Lower lobe of right lung (tissue), 2 donors: ENCODE measurements around the gene RAD51B. TPM values are rescaled to one million over a fixed set of nuclear protein-coding genes. Genes with fewer than 3 reads are reported as not detected.

ENCODE experiments used
- ATAC-seq, 2 donors: fragments of 200-7000 bp; cut with Tn5 transposase; one replicate each; pipeline ENCODE4 v1.9.1; 2020 to 2022; ENCODE audit warnings: mild to moderate bottlenecking in 2 of 2, moderate library complexity in 2 of 2
- DNase-seq: peaks from one replicate; pipeline ENCODE4 v3.0.0-alpha.2; 2020
- H3K27ac ChIP-seq: fragments of 200-600 bp; one replicate; pipeline ENCODE4 v1.8.0; 2022
- H3K27me3 ChIP-seq: fragments of 200-600 bp; one replicate; pipeline ENCODE4 v1.8.0; 2022; ENCODE audit warnings: low read depth
- H3K36me3 ChIP-seq: fragments of 200-600 bp; one replicate; pipeline ENCODE4 v1.8.0; 2022; ENCODE audit warnings: mild to moderate bottlenecking
- H3K4me1 ChIP-seq: fragments of 200-600 bp; one replicate; pipeline ENCODE4 v1.8.0; 2022
- H3K4me3 ChIP-seq: fragments of 200-600 bp; one replicate; pipeline ENCODE4 v1.8.0; 2022; ENCODE audit warnings: mild to moderate bottlenecking
- H3K9me3 ChIP-seq: fragments of 200-600 bp; one replicate; pipeline ENCODE4 v1.8.0; 2022
- CTCF ChIP-seq: fragments of 200-600 bp; IDR thresholded peaks from one replicate; pipeline ENCODE4 v1.8.0; 2022; ENCODE audit warnings: antibody characterized with exemption, mild to moderate bottlenecking
- intact Hi-C: fragments of 100-400 bp; cut with DNase I; formaldehyde crosslinking; loops from one replicate; pipeline ENCODE4 v1.11.0; 2022
- total RNA-seq: library from RNA; stranded (reverse); fragmentation: NEBNext Ultra II Directional; extraction: Animal tissue kit (Norgen Biotek cat#: 25700); gene quantifications from one replicate; pipeline ENCODE4 v1.2.1, GENCODE V29; 2021
- donor health status: DM: no; HTN: yes; CAD: no; lungs with severe emphysema.

The RAD51B gene
- total RNA-seq, 1 donor from 2014 or later: 22.2 TPM

DNA sequence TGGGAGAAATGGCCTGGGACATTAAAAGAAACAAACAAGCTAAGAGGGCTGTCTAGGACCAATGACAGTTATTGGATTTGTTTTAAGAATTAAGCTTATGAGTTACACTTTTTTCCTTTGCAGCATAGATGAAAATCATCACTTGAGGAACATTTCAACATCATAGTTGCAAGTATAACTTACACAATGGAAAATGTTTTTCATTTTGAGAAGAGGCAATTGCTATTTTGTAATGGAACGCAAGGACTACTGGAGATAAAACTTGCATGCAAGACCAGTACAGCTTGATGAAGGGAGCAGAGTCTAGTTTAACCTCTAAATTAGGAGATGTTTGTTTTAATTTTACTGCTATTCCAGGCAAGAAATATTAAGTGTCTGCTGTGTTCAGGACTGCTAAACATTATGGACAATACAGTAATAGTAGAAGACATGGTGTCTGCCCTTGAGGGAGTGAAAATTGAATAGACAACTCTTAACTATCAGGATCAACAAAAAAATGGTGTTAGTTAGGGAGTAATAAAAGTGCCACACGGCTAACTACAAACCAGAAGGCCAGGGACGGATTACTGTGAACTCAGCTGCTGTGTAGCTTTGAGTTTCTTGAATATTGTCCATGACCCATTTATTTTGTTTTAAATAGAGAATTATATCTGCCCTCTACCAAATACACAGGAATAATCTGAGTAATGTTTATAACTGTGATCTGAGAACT, 374.5 kb downstream of the RAD51B start:
- H3K36me3 ChIP-seq: no peaks in the 10 kb centered on the region
- H3K27me3 ChIP-seq: no peaks in the 10 kb centered on the region
- no peaks in the 10 kb centered on the region for H3K9me3 ChIP-seq
- DNase-seq (no peak), ATAC-seq (no peak)
- no peak for TF ChIP-seq CTCF
- intact Hi-C loops: no loop called here
- no peak overlapping the region for H3K4me3 ChIP-seq
- H3K27ac ChIP-seq: peak overlapping the region; percentile 12
- H3K4me1 ChIP-seq: peaks cover 2% of the 10 kb centered on the region

DNA sequence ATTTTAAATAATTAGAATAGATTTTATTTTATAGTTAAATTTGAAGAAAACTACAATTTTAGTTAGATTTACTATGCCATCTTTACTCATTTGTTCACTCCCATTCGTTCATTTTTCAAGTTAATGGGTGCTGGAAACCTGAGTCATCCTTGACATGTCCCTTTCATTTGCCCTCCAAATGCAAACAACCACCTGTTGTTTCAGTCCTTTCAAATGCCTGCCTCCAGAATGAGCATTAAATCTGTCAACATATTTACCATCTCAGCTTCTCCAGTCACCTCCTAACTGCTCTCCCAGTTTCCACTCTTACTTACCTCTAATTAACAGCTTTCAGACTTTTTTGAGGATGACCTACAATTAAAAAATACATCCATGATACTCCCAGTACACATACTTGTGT, 375.5 kb downstream of the RAD51B start:
- ATAC-seq (no peak), DNase-seq (no peak)
- Histone ChIP-seq H3K4me1 (peaks cover 12% of the 10 kb centered on the region), H3K9me3 (no peaks in the 10 kb centered on the region), H3K27ac (no peak overlapping the region), H3K36me3 (no peaks in the 10 kb centered on the region), H3K27me3 (no peaks in the 10 kb centered on the region), H3K4me3 (no peak overlapping the region)
- intact Hi-C loops: no loop called here
- no peak for TF ChIP-seq CTCF

GRCh38 chr14:68198713-68199495, 379.3 kb downstream of the RAD51B start:
- peaks cover 13% of the 10 kb centered on the region for H3K4me1 ChIP-seq
- no peaks in the 10 kb centered on the region for H3K9me3 ChIP-seq
- intact Hi-C loops: no loop called here
- DNase-seq (no peak), ATAC-seq (no peak)
- no peaks in the 10 kb centered on the region for H3K27me3 ChIP-seq
- H3K4me3 ChIP-seq: no peak overlapping the region
- no peaks in the 10 kb centered on the region for H3K36me3 ChIP-seq
- no peak for TF ChIP-seq CTCF
- peak overlapping the region; percentile 61 for H3K27ac ChIP-seq

GRCh38 chr14:68199554-68200151, 380.1 kb downstream of the RAD51B start:
- H3K4me1 ChIP-seq: peaks cover 13% of the 10 kb centered on the region
- peak in 1 of 2 donors; percentile 19 for ATAC-seq
- no peak for DNase-seq
- peak overlapping the region; percentile 61 for H3K27ac ChIP-seq
- H3K27me3 ChIP-seq: no peaks in the 10 kb centered on the region
- TF ChIP-seq CTCF: no peak
- intact Hi-C loops: no loop called here
- H3K4me3 ChIP-seq: no peak overlapping the region
- H3K9me3 ChIP-seq: no peaks in the 10 kb centered on the region
- H3K36me3 ChIP-seq: no peaks in the 10 kb centered on the region

DNA sequence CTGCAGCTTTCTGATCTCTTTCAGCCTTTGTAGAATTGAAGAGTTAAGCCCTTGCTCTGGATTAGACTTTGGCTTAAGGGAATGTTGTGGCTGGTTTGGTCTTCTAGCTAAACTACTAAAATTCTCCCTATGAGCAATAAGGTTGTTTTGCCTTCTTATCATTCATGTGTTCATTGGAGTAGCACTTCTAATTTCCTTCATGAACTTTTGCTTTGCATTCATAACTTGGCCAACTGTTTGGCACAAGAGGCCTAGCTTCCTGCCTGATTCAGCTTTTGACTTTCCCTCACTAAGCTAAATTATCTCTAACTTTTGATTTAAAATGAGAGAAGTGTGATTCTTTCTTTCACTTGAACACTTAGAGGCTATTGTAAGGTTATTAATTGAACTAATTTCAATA, 384.3 kb downstream of the RAD51B start:
- no peak overlapping the region for H3K27ac ChIP-seq

More for the DNA sequence above, 384.3 kb downstream of the RAD51B start:
- Histone ChIP-seq H3K9me3 (no peaks in the 10 kb centered on the region), H3K4me1 (peaks cover 18% of the 10 kb centered on the region), H3K27me3 (no peaks in the 10 kb centered on the region), H3K4me3 (no peak overlapping the region), H3K36me3 (no peaks in the 10 kb centered on the region)
- DNase-seq (no peak), ATAC-seq (no peak)
- no peak for TF ChIP-seq CTCF
- intact Hi-C loops: no loop called here
